Measurements from ENCODE around the gene RETREG1.

DNA sequence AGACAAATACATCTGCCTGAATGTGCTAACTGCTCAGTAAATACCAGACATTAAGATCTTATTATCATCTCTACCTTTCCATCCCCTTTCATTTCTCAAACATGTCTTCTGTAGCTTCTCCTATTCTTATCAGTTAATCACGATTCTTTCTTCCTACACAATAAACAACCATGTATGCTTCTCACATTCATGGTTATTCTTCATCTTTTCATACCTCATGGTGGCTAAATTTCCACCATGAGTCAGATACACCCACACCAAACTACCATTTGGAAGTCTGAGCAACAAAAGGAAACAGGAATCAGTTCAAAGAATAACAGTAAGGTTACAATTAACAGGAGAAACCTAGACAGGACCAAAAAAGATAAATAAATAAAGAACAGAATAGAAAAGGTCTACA is 158.9 kb downstream of the RETREG1 start:
- TF ChIP-seq MIER3 (CRISPR knock-in tag; IDR thresholded peaks at IDR 0.05; ENCODE audit: borderline replicate concordance) (no peak), RNF2 (conservative IDR thresholded peaks at IDR 0.05; ENCODE audit: low read depth) (no peak), NCOA1 (CRISPR knock-in tag; IDR thresholded peaks at IDR 0.05) (no peak), ZNF766 (CRISPR knock-in tag; IDR thresholded peaks at IDR 0.05; ENCODE audit: borderline replicate concordance) (no peak), PHF5A (CRISPR knock-in tag; IDR thresholded peaks at IDR 0.05; ENCODE audit: low read depth, unreplicated experiment) (no peak), RCOR2 (CRISPR knock-in tag; IDR thresholded peaks at IDR 0.05) (no peak), NR3C1 (CRISPR knock-in tag; IDR thresholded peaks at IDR 0.05) (no peak), POLR2A (IDR thresholded peaks at IDR 0.05; ENCODE audit: insufficient read depth in 1 of 2, low read depth in 2 of 2, low read length in 2 of 2) (no peak), ZNF577 (CRISPR knock-in tag; IDR thresholded peaks at IDR 0.05; ENCODE audit: borderline replicate concordance, low read depth) (no peak), ZNF562 (CRISPR knock-in tag; IDR thresholded peaks at IDR 0.05; ENCODE audit: borderline replicate concordance) (no peak)
- TF ChIP-seq, protein P1, sequence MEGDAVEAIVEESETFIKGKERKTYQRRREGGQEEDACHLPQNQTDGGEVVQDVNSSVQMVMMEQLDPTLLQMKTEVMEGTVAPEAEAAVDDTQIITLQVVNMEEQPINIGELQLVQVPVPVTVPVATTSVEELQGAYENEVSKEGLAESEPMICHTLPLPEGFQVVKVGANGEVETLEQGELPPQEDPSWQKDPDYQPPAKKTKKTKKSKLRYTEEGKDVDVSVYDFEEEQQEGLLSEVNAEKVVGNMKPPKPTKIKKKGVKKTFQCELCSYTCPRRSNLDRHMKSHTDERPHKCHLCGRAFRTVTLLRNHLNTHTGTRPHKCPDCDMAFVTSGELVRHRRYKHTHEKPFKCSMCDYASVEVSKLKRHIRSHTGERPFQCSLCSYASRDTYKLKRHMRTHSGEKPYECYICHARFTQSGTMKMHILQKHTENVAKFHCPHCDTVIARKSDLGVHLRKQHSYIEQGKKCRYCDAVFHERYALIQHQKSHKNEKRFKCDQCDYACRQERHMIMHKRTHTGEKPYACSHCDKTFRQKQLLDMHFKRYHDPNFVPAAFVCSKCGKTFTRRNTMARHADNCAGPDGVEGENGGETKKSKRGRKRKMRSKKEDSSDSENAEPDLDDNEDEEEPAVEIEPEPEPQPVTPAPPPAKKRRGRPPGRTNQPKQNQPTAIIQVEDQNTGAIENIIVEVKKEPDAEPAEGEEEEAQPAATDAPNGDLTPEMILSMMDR (CRISPR knock-in tag; IDR thresholded peaks at IDR 0.05) = no peak

Data from HepG2 (cell line).